Mesothelial cell of epicardium (in vitro differentiated cells): ENCODE results near the gene BTBD1. TPM values are rescaled to one million over a fixed set of nuclear protein-coding genes. Genes with fewer than 3 reads are reported as not detected.
A peak's percentile ranks its signal among the peaks of the same experiment; 100 is the strongest.

Experiments
- DNase-seq, 2 experiments: peaks; one replicate each; pipeline ENCODE4 v3.0.0; 2021; ENCODE audit warnings: low spot score in 2 of 2; ENCODE audit not compliant: unreplicated experiment in 2 of 2
- H3K27ac Mint-ChIP-seq: 2 replicates; pipeline ENCODE4 v1.8.0; 2021; ENCODE audit warnings: mixed read lengths
- H3K27me3 Mint-ChIP-seq: 2 replicates; pipeline ENCODE4 v1.8.0; 2021; ENCODE audit warnings: low read depth, mixed read lengths
- H3K36me3 Mint-ChIP-seq: 2 replicates; pipeline ENCODE4 v1.8.0; 2021; ENCODE audit warnings: mixed read lengths
- H3K4me1 Mint-ChIP-seq: 2 replicates; pipeline ENCODE4 v1.8.0; 2021; ENCODE audit warnings: mixed read lengths
- H3K4me3 Mint-ChIP-seq: 2 replicates; pipeline ENCODE4 v1.8.0; 2021; ENCODE audit warnings: mild to moderate bottlenecking, moderate library complexity, mixed read lengths
- H3K9me3 Mint-ChIP-seq: 2 replicates; pipeline ENCODE4 v1.8.0; 2021; ENCODE audit warnings: mixed read lengths
- CTCF ChIP-seq: fragments of 200-600 bp; sonication (generic); IDR thresholded peaks from one replicate; pipeline ENCODE4 v1.5.0; 2021; ENCODE audit warnings: antibody characterized with exemption; ENCODE audit not compliant: unreplicated experiment
- total RNA-seq: library from RNA; stranded (reverse); gene quantifications from 3 replicates; pipeline ENCODE4 v1.2.1, GENCODE V29; 2021

BTBD1 gene
- total RNA-seq, 1 donor from 2014 or later, result 33.4 TPM

GRCh38 chr15:83063551-83063950 lies 3.5 kb downstream of the BTBD1 start:
- DNase-seq, result no peak
- Mint-ChIP-seq H3K4me1 (peaks cover 19% of the 10 kb centered on the region), H3K27me3 (no peaks in the 10 kb centered on the region), H3K27ac (no peak overlapping the region), H3K36me3 (no peaks in the 10 kb centered on the region), H3K9me3 (no peaks in the 10 kb centered on the region), H3K4me3 (no peak overlapping the region)
- TF ChIP-seq CTCF, result no peak

- no peak for TF ChIP-seq CTCF
Measured at GRCh38 chr15:83062768-83063180, 4.3 kb downstream of the BTBD1 start.

GRCh38 chr15:83061680-83062079 lies 5.4 kb downstream of the BTBD1 start:
- Mint-ChIP-seq H3K4me1 (peaks cover 24% of the 10 kb centered on the region), H3K4me3 (no peak overlapping the region), H3K27me3 (no peaks in the 10 kb centered on the region), H3K9me3 (no peaks in the 10 kb centered on the region), H3K36me3 (peaks cover under 1% of the 10 kb centered on the region), H3K27ac (no peak overlapping the region)
- no peak for TF ChIP-seq CTCF
- no peak for DNase-seq

More at GRCh38 chr15:83062768-83063180, 4.3 kb downstream of the BTBD1 start:
- no peaks in the 10 kb centered on the region for H3K27me3 Mint-ChIP-seq
- H3K4me1 Mint-ChIP-seq, result peaks cover 20% of the 10 kb centered on the region
- no peak for DNase-seq
- no peaks in the 10 kb centered on the region for H3K9me3 Mint-ChIP-seq
- no peak overlapping the region for H3K4me3 Mint-ChIP-seq
- no peak overlapping the region for H3K27ac Mint-ChIP-seq
- H3K36me3 Mint-ChIP-seq, result no peaks in the 10 kb centered on the region

- no peak for TF ChIP-seq CTCF
- Mint-ChIP-seq H3K4me1 (peaks cover 6% of the 10 kb centered on the region), H3K27me3 (no peaks in the 10 kb centered on the region), H3K36me3 (peaks cover 13% of the 10 kb centered on the region), H3K9me3 (no peaks in the 10 kb centered on the region), H3K27ac (peak overlapping the region; percentile 35), H3K4me3 (no peak overlapping the region)
- no peak for DNase-seq
Measured at GRCh38 chr15:83057696-83058376, 9.2 kb downstream of the BTBD1 start.

GRCh38 chr15:83057002-83057401 lies 10.1 kb downstream of the BTBD1 start:
- peaks cover 6% of the 10 kb centered on the region for H3K4me1 Mint-ChIP-seq
- H3K27ac Mint-ChIP-seq, result no peak overlapping the region
- no peak for DNase-seq
- no peaks in the 10 kb centered on the region for H3K27me3 Mint-ChIP-seq
- no peak overlapping the region for H3K4me3 Mint-ChIP-seq
- peaks cover 13% of the 10 kb centered on the region for H3K36me3 Mint-ChIP-seq
- TF ChIP-seq CTCF, result no peak
- no peaks in the 10 kb centered on the region for H3K9me3 Mint-ChIP-seq
